C4-2B (cell line): Measurements from ENCODE around the gene AGAP1.

Experiments used
- H3K27ac ChIP-seq: fragments of 450-650 bp; 2 replicates; pipeline ENCODE4 v1.5.1; 2017
- CTCF ChIP-seq: fragments of 450-650 bp; conservative IDR thresholded peaks from 2 replicates; pipeline ENCODE4 v1.5.1; 2017; ENCODE audit warnings: mild to moderate bottlenecking
- ZFX ChIP-seq: fragments of 450-650 bp; IDR thresholded peaks from 2 replicates; pipeline ENCODE4 v1.6.1; 2017

The AGAP1 gene

DNA sequence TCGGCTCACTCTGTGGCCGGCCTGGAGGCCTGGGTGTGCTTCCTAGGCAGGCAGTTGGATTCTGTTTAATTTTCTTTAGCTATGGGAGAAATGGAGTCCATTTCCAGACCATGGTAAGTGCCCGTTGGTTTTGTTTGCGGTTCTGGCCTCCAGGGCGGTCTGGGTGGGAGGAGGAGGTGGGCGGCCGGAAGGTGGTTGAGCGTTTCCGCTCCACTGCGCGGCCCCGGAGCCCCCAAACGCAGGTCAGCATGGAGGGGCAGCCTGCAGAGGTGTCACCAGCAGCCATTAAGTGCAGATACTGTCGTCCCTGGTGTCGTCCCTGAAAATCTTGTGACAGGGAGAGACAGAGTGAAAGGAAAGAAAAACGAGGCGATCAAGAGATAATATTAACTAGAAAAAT, 370.5 kb downstream of the AGAP1 start:
- TF ChIP-seq CTCF: no peak
- no peak for TF ChIP-seq ZFX
- no peak overlapping the region for H3K27ac ChIP-seq

DNA sequence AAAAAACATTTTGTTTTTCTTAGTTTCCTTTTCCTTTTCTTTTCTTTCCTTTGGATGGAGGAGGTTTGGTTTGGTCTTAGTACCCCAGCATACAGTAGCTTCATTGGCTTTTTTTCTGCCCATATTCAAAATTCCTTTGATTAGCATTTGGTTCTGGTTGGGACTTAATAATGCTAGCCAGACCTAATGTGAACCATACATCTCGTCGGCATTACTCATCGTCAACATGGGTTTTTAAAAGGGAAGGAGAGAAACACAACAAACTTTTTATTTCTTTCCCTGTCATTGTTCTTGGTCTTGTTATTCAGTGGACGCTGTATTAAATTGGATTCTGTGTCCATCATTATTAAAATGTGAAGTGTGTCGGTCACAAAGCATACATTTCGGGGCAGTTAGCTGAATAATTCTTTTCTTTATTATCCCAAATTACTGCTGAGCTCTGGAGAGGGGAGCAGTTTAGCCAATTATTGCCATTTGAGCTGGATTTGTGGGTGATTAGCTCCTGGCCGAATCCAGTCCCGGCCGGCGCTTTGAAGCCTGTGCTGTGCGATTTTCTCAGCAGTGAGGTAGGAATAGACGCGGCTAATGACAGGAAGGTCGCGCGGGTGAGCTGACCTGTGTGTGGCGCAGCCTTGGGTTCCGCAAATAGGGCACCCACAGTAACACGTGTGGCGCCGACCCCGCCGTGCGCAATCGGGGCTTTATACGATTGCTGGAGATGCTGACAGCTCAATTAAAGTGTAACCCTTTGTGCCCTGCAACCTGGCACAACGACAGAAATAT, 371.1 kb downstream of the AGAP1 start:
- no peak for TF ChIP-seq CTCF
- TF ChIP-seq ZFX: no peak
- no peak overlapping the region for H3K27ac ChIP-seq

- H3K27ac ChIP-seq: no peak overlapping the region
- TF ChIP-seq ZFX (no peak), CTCF (no peak)
Observed at GRCh38 chr2:235866373-235866772, 372.5 kb downstream of the AGAP1 start.

DNA sequence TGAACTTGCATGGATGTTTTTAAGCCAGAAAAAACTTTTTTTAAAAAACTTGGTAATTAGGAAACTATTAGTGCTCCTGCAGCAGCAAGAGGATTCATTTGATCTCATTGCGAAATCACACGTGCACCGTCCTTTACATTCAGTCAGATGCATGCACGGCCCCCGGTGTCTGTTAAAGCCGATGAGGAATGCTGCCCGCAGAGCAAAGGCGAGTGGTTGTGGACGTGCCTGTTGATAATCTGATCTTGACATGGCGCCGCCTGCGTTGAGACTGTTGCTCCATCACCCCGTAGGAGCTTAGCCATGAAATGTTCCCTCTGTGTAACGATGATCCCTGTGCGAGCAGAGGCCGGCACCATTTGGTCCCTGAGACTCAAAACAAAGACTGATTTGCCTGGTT, 374.4 kb downstream of the AGAP1 start:
- TF ChIP-seq ZFX (no peak), CTCF (no peak)
- H3K27ac ChIP-seq: no peak overlapping the region

- H3K27ac ChIP-seq: no peak overlapping the region
- TF ChIP-seq CTCF (no peak), ZFX (no peak)
Observed at GRCh38 chr2:235868645-235869044, 374.8 kb downstream of the AGAP1 start.

DNA sequence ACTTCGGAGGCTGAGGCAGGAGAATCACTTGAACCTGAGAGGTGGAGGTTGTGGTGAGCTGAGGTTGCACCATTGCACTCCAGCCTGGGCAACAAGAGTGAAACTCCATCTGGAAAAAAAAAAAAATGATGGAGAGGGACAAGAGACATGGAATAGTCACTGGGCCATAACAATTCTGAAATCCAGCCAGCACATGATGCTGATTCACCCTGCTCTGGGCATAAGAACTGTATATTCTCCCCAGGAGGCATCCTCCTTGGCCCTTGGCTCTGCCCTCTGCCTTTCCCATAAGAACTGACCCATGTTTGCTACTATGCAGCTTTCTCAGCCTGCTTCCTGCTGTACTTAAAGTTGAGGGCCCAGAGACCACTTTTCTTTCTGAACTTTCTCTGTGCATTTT, 376.7 kb downstream of the AGAP1 start:
- no peak overlapping the region for H3K27ac ChIP-seq
- TF ChIP-seq CTCF: no peak
- no peak for TF ChIP-seq ZFX

- TF ChIP-seq ZFX: no peak
- TF ChIP-seq CTCF: no peak
- no peak overlapping the region for H3K27ac ChIP-seq
Observed at GRCh38 chr2:235876099-235876679, 382.3 kb downstream of the AGAP1 start.
